NCI-H2171 (cell line): Measurements from ENCODE around the gene RNF157.
A peak's percentile ranks its signal among the peaks of the same experiment; 100 is the strongest.

Experiments used
- DNase-seq: peaks from one replicate; lab custom pipeline; 2025; lab: John Stamatoyannopoulos, UW

RNF157 gene

GRCh38 chr17:76157759-76158158, 82.5 kb downstream of the RNF157 start:
- no peak for DNase-seq

- DNase-seq: no peak
These were observed 83.7 kb downstream of the RNF157 start for GRCh38 chr17:76156662-76156991.

GRCh38 chr17:76155988-76156661, 84.2 kb downstream of the RNF157 start:
- DNase-seq: no peak

GRCh38 chr17:76154936-76155845, 85.1 kb downstream of the RNF157 start:
- no peak for DNase-seq

- DNase-seq: no peak
These were observed 86.0 kb downstream of the RNF157 start for GRCh38 chr17:76154292-76154691.

GRCh38 chr17:76153640-76154039, 86.7 kb downstream of the RNF157 start:
- DNase-seq: no peak

- DNase-seq: no peak
These were observed 87.1 kb downstream of the RNF157 start for GRCh38 chr17:76153202-76153601.

GRCh38 chr17:76152591-76152990, 87.7 kb downstream of the RNF157 start:
- no peak for DNase-seq

- no peak for DNase-seq
These were observed 88.3 kb downstream of the RNF157 start for GRCh38 chr17:76151896-76152454.

- no peak for DNase-seq
These were observed 89.3 kb downstream of the RNF157 start for GRCh38 chr17:76150712-76151622.

GRCh38 chr17:76149214-76149613, 91.1 kb downstream of the RNF157 start:
- no peak for DNase-seq

- DNase-seq: no peak
These were observed 92.3 kb downstream of the RNF157 start for GRCh38 chr17:76148015-76148326.

GRCh38 chr17:76147211-76148014, 92.9 kb downstream of the RNF157 start:
- DNase-seq: no peak

GRCh38 chr17:76146053-76146851, 94.0 kb downstream of the RNF157 start:
- no peak for DNase-seq

- DNase-seq: peak; percentile 70
These were observed 94.9 kb downstream of the RNF157 start for GRCh38 chr17:76145231-76146052.

- no peak for DNase-seq
These were observed 97.7 kb downstream of the RNF157 start for GRCh38 chr17:76142585-76143041.

- no peak for DNase-seq
These were observed 98.2 kb downstream of the RNF157 start for GRCh38 chr17:76142039-76142584.

- DNase-seq: peak; percentile 92
These were observed 98.9 kb downstream of the RNF157 start, which contains the start of gene FOXJ1 for GRCh38 chr17:76141212-76142038. Gene FOXJ1, minus strand, starts transcription at chr17:76141245. Its CDS starts 850 bp downstream, at chr17:76140395.
